WERI-Rb-1 (cell line): ENCODE measurements around the gene NPIPA1.

Experiments used
- DNase-seq: peaks from one replicate; pipeline ENCODE4 v3.0.0-alpha.2; 2020
- H3K27ac ChIP-seq: fragments of 250-450 bp; sonication (Bioruptor Pico); 2 replicates; pipeline ENCODE4 v1.5.1; 2020; ENCODE audit warnings: mild to moderate bottlenecking, moderate library complexity
- H3K27me3 ChIP-seq: fragments of 250-450 bp; sonication (Bioruptor Pico); 2 replicates; pipeline ENCODE4 v1.5.1; 2021; ENCODE audit warnings: mild to moderate bottlenecking, low read depth, moderate library complexity; ENCODE audit not compliant: insufficient read depth, severe bottlenecking
- H3K36me3 ChIP-seq: fragments of 250-450 bp; sonication (Bioruptor Pico); 2 replicates; pipeline ENCODE4 v1.5.1; 2020; ENCODE audit warnings: mild to moderate bottlenecking, moderate library complexity
- H3K4me3 ChIP-seq: 2 replicates; pipeline ENCODE4 v1.5.1; 2011; ENCODE audit warnings: low read depth, mild to moderate bottlenecking, control low read depth, low read length
- H3K9me3 ChIP-seq: fragments of 250-450 bp; sonication (Bioruptor Pico); 2 replicates; pipeline ENCODE4 v1.5.1; 2021; ENCODE audit warnings: mild to moderate bottlenecking, moderate library complexity; ENCODE audit not compliant: severe bottlenecking
- CTCF ChIP-seq: IDR thresholded peaks from 2 replicates; pipeline ENCODE4 v1.5.1; 2011; ENCODE audit warnings: low read depth, mild to moderate bottlenecking, control low read depth, inconsistent platforms, low read length

NPIPA1 gene

GRCh38 chr16:14955546-14956231, 18.4 kb downstream of the NPIPA1 start:
- no peaks in the 10 kb centered on the region for H3K9me3 ChIP-seq
- no peak for TF ChIP-seq CTCF
- DNase-seq, result no peak

GRCh38 chr16:14957576-14958322, 20.5 kb downstream of the NPIPA1 start:
- TF ChIP-seq CTCF, result no peak
- DNase-seq, result no peak
- no peaks in the 10 kb centered on the region for H3K36me3 ChIP-seq
- H3K27ac ChIP-seq, result no peak overlapping the region
- no peaks in the 10 kb centered on the region for H3K9me3 ChIP-seq
- no peaks in the 10 kb centered on the region for H3K27me3 ChIP-seq
- no peak overlapping the region for H3K4me3 ChIP-seq

More at GRCh38 chr16:14955546-14956231, 18.4 kb downstream of the NPIPA1 start:
- Histone ChIP-seq H3K36me3 (no peaks in the 10 kb centered on the region), H3K27ac (no peak overlapping the region), H3K4me3 (no peak overlapping the region), H3K27me3 (no peaks in the 10 kb centered on the region)

GRCh38 chr16:14958323-14958600, 21.0 kb downstream of the NPIPA1 start:
- H3K9me3 ChIP-seq, result peaks cover 1% of the 10 kb centered on the region
- no peaks in the 10 kb centered on the region for H3K36me3 ChIP-seq
- H3K4me3 ChIP-seq, result no peak overlapping the region
- no peak overlapping the region for H3K27ac ChIP-seq
- TF ChIP-seq CTCF, result no peak
- DNase-seq, result no peak
- no peaks in the 10 kb centered on the region for H3K27me3 ChIP-seq

- Histone ChIP-seq H3K27ac (no peak overlapping the region), H3K27me3 (no peaks in the 10 kb centered on the region), H3K36me3 (no peaks in the 10 kb centered on the region), H3K4me3 (no peak overlapping the region), H3K9me3 (peaks cover 7% of the 10 kb centered on the region)
- TF ChIP-seq CTCF, result no peak
- DNase-seq, result no peak
Observed at GRCh38 chr16:14958970-14959369, 21.7 kb downstream of the NPIPA1 start.

GRCh38 chr16:14961405-14962186, 24.4 kb downstream of the NPIPA1 start:
- no peaks in the 10 kb centered on the region for H3K36me3 ChIP-seq
- H3K4me3 ChIP-seq, result no peak overlapping the region
- H3K9me3 ChIP-seq, result peaks cover 7% of the 10 kb centered on the region
- no peaks in the 10 kb centered on the region for H3K27me3 ChIP-seq
- no peak overlapping the region for H3K27ac ChIP-seq
- DNase-seq, result no peak
- no peak for TF ChIP-seq CTCF
